SU-DHL-6 (cell line): ENCODE measurements around the gene RHOG.
"Not testable (repeated sequence)": the region's sequence is repeated elsewhere in the genome, so short reads cannot be mapped to it uniquely, and the experiment has no call there.

Experiments used
- H2AFZ ChIP-seq: fragments of 200-600 bp; sonication (generic); 2 replicates; pipeline ENCODE4 v1.6.1; 2014; ENCODE audit warnings: low read depth, mild to moderate bottlenecking, moderate library complexity, mixed read lengths, antibody characterized with exemption, low read length; ENCODE audit not compliant: severe bottlenecking
- H3F3A ChIP-seq: fragments of 200-600 bp; shearing (Covaris generic); 2 replicates; pipeline ENCODE4 v1.6.0; 2016; ENCODE audit warnings: antibody characterized with exemption, mild to moderate bottlenecking; ENCODE audit not compliant: insufficient read depth
- H3K27ac ChIP-seq: fragments of 200-600 bp; sonication (generic); 2 replicates; pipeline ENCODE4 v1.5.1; 2016; ENCODE audit warnings: low read depth, mild to moderate bottlenecking, low read length, moderate library complexity, mixed read lengths
- H3K27me3 ChIP-seq: fragments of 200-600 bp; sonication (generic), shearing (Covaris generic); 2 replicates; pipeline ENCODE4 v1.6.0; 2014; ENCODE audit warnings: mild to moderate bottlenecking, low read length
- H3K36me3 ChIP-seq: fragments of 200-600 bp; sonication (generic); 2 replicates; pipeline ENCODE4 v1.6.1; 2014; ENCODE audit warnings: mild to moderate bottlenecking, low read length, mixed read lengths
- H3K4me2 ChIP-seq: fragments of 300-600, 200-600 bp; shearing (Covaris generic), sonication (generic); 2 replicates; pipeline ENCODE4 v1.6.0; 2014; ENCODE audit warnings: low read length, low read depth, mild to moderate bottlenecking; ENCODE audit not compliant: poor library complexity, severe bottlenecking
- H3K4me3 ChIP-seq: fragments of 200-600 bp; sonication (generic); 2 replicates; pipeline ENCODE4 v1.5.1; 2014; ENCODE audit warnings: antibody characterized with exemption, low read length, mild to moderate bottlenecking, mixed read lengths; ENCODE audit not compliant: insufficient read depth, poor library complexity, severe bottlenecking
- H3K79me2 ChIP-seq: fragments of 200-600 bp; sonication (generic); 2 replicates; pipeline ENCODE4 v1.6.1; 2014; ENCODE audit warnings: mild to moderate bottlenecking, low read length, moderate library complexity; ENCODE audit not compliant: insufficient read depth
- H3K9ac ChIP-seq: fragments of 200-600 bp; sonication (generic); 2 replicates; pipeline ENCODE4 v1.7.0; 2014; ENCODE audit warnings: mild to moderate bottlenecking, low read length
- H3K9me2 ChIP-seq: fragments of 200-600 bp; sonication (generic); replicated peaks from 2 replicates; pipeline ENCODE4 v1.6.1; 2014; ENCODE audit warnings: low read length; ENCODE audit not compliant: insufficient read depth
- H3K9me3 ChIP-seq: fragments of 200-600 bp; sonication (generic); 2 replicates; pipeline ENCODE4 v1.6.1; 2014; ENCODE audit warnings: low read length, mixed read lengths; ENCODE audit not compliant: insufficient read depth
- H4K20me1 ChIP-seq: fragments of 200-600 bp; sonication (generic); 2 replicates; pipeline ENCODE4 v1.6.1; 2014; ENCODE audit warnings: low read depth, mild to moderate bottlenecking, antibody characterized with exemption, low read length, moderate library complexity, mixed read lengths
- CTCF ChIP-seq: fragments of 200-600 bp; sonication (generic); IDR thresholded peaks from one replicate; pipeline ENCODE4 v1.5.1; 2017; ENCODE audit warnings: antibody characterized with exemption, mild to moderate bottlenecking, low read length, moderate library complexity; ENCODE audit not compliant: insufficient read depth, poor library complexity, severe bottlenecking
- EZH2phosphoT487 ChIP-seq: fragments of 200-600 bp; sonication (generic), shearing (Covaris generic); conservative IDR thresholded peaks from 2 replicates; pipeline ENCODE4 v1.6.1; 2018; ENCODE audit warnings: mild to moderate bottlenecking, antibody characterized with exemption, low read length, moderate library complexity, mixed read lengths

The RHOG gene

GRCh38 chr11:3865388-3866193 lies 24.8 kb upstream of the RHOG start:
- Histone ChIP-seq H2AFZ (no peak overlapping the region), H3K4me2 (peak overlapping the region; percentile 20), H3K9me3 (no peaks in the 10 kb centered on the region), H3K36me3 (no peaks in the 10 kb centered on the region), H3K9ac (no peak overlapping the region), H3K9me2 (no peaks in the 10 kb centered on the region), H3F3A (no peaks in the 10 kb centered on the region), H3K79me2 (peaks cover 25% of the 10 kb centered on the region; the same call in 1 of the 2 replicates), H3K4me3 (no peak overlapping the region), H3K27ac (no peak overlapping the region), H4K20me1 (no peaks in the 10 kb centered on the region), H3K27me3 (no peaks in the 10 kb centered on the region)
- TF ChIP-seq EZH2phosphoT487 (no peak), CTCF (no peak)

- Histone ChIP-seq H3K9me2 (no peaks in the 10 kb centered on the region), H3K79me2 (peaks cover 45% of the 10 kb centered on the region), H3K27me3 (no peaks in the 10 kb centered on the region), H3F3A (no peaks in the 10 kb centered on the region), H3K9ac (no peak overlapping the region), H3K9me3 (no peaks in the 10 kb centered on the region), H4K20me1 (no peaks in the 10 kb centered on the region; the same call in 1 of the 2 replicates), H3K27ac (no peak overlapping the region), H3K36me3 (no peaks in the 10 kb centered on the region), H3K4me2 (no peak overlapping the region), H3K4me3 (no peak overlapping the region), H2AFZ (no peak overlapping the region)
- TF ChIP-seq EZH2phosphoT487 = no peak
- no peak for TF ChIP-seq CTCF
Observed at GRCh38 chr11:3861683-3862082, 20.9 kb upstream of the RHOG start.

GRCh38 chr11:3860898-3861393 lies 20.2 kb upstream of the RHOG start:
- not testable (repeated sequence) for H2AFZ ChIP-seq, H3K4me2 ChIP-seq, H3K27me3 ChIP-seq, H3K27ac ChIP-seq, H3K9me3 ChIP-seq, H3F3A ChIP-seq, H3K9me2 ChIP-seq, H3K4me3 ChIP-seq, H3K9ac ChIP-seq, H3K36me3 ChIP-seq, H4K20me1 ChIP-seq
- peaks cover 52% of the 10 kb centered on the region for H3K79me2 ChIP-seq

GRCh38 chr11:3860375-3860774 lies 19.6 kb upstream of the RHOG start:
- Histone ChIP-seq H4K20me1 (no peaks in the 10 kb centered on the region; the same call in 1 of the 2 replicates), H3K27ac (no peak overlapping the region), H3K79me2 (peaks cover 52% of the 10 kb centered on the region), H3F3A (no peaks in the 10 kb centered on the region), H3K36me3 (no peaks in the 10 kb centered on the region), H2AFZ (no peak overlapping the region), H3K9me2 (no peaks in the 10 kb centered on the region), H3K4me2 (no peak overlapping the region), H3K9me3 (no peaks in the 10 kb centered on the region), H3K4me3 (no peak overlapping the region), H3K9ac (no peak overlapping the region), H3K27me3 (no peaks in the 10 kb centered on the region)
- TF ChIP-seq CTCF (no peak), EZH2phosphoT487 (no peak)
